ENCODE results near the gene KISS1. TPM values are rescaled to one million over a fixed set of nuclear protein-coding genes. Genes with fewer than 3 reads are reported as not detected.

The KISS1 gene
- total and polyA plus RNA-seq, 3 donors from 2014 or later: 1.8 to 3.7 (median 3.5) TPM

- no peaks in the 10 kb centered on the region for H3K36me3 ChIP-seq (ENCODE audit: low read depth, missing control alignments)
- no peaks in the 10 kb centered on the region for H3K27me3 ChIP-seq
- no peak overlapping the region for H3K27ac ChIP-seq
- intact Hi-C loops (cut with DNase I; ENCODE audit: low total_unique reads): no loop called here
- 85 to 95% methylated on average over 6 to 7 of the region's 7 CpGs for WGBS, 2 donors
- TF ChIP-seq CTCF (IDR thresholded peaks at IDR 0.05): no peak
- no peaks in the 10 kb centered on the region for H3K9me3 ChIP-seq
- H3K4me1 ChIP-seq: no peaks in the 10 kb centered on the region
- H3K4me3 ChIP-seq: no peak overlapping the region
- DNase-seq: no peak
Measured at GRCh38 chr1:204178487-204179281, 17.6 kb downstream of the KISS1 start.

GRCh38 chr1:204177133-204177532, 19.2 kb downstream of the KISS1 start:
- Histone ChIP-seq H3K27ac (no peak overlapping the region), H3K4me3 (no peak overlapping the region), H3K27me3 (no peaks in the 10 kb centered on the region), H3K4me1 (no peaks in the 10 kb centered on the region), H3K9me3 (no peaks in the 10 kb centered on the region), H3K36me3 (ENCODE audit: low read depth, missing control alignments) (no peaks in the 10 kb centered on the region)
- WGBS, 2 donors: 65 to 66% methylated on average over 4 of the region's 4 CpGs
- no peak for DNase-seq
- no peak for TF ChIP-seq POLR2A (IDR thresholded peaks at IDR 0.05)
- TF ChIP-seq CTCF (IDR thresholded peaks at IDR 0.05): no peak
- intact Hi-C loops (cut with DNase I; ENCODE audit: low total_unique reads): no loop called here

- no peak for DNase-seq
- Histone ChIP-seq H3K27ac (no peak overlapping the region), H3K4me3 (no peak overlapping the region), H3K27me3 (no peaks in the 10 kb centered on the region), H3K4me1 (no peaks in the 10 kb centered on the region), H3K9me3 (no peaks in the 10 kb centered on the region), H3K36me3 (ENCODE audit: low read depth, missing control alignments) (no peaks in the 10 kb centered on the region)
- TF ChIP-seq CTCF (IDR thresholded peaks at IDR 0.05): no peak
- TF ChIP-seq POLR2A (IDR thresholded peaks at IDR 0.05): no peak
- intact Hi-C loops (cut with DNase I; ENCODE audit: low total_unique reads): no loop called here
- WGBS, 2 donors: 61 to 73% methylated on average over 5 of the region's 5 CpGs
Measured at GRCh38 chr1:204176049-204176448, 20.2 kb downstream of the KISS1 start.

GRCh38 chr1:204174958-204175357, 21.3 kb downstream of the KISS1 start:
- H3K27ac ChIP-seq: no peak overlapping the region
- 87 to 90% methylated on average over 3 of the region's 3 CpGs for WGBS, 2 donors
- TF ChIP-seq CTCF (IDR thresholded peaks at IDR 0.05): no peak
- TF ChIP-seq POLR2A (IDR thresholded peaks at IDR 0.05): no peak
- no peak for DNase-seq
- no peaks in the 10 kb centered on the region for H3K27me3 ChIP-seq
- no peaks in the 10 kb centered on the region for H3K36me3 ChIP-seq (ENCODE audit: low read depth, missing control alignments)
- no peak overlapping the region for H3K4me3 ChIP-seq
- no peaks in the 10 kb centered on the region for H3K4me1 ChIP-seq
- no peaks in the 10 kb centered on the region for H3K9me3 ChIP-seq
- intact Hi-C loops (cut with DNase I; ENCODE audit: low total_unique reads): no loop called here
